ENCODE measurements around the gene DHX57. TPM values are rescaled to one million over a fixed set of nuclear protein-coding genes. Genes with fewer than 3 reads are reported as not detected.

DHX57 gene
- total RNA-seq, 1 experiment from 2014 or later, result 27.5 TPM

GRCh38 chr2:38754506-38754905 is 121.2 kb downstream of the DHX57 start:
- Histone ChIP-seq H3K9ac (ENCODE audit: extremely low read depth, insufficient read length, low read length) (no peak overlapping the region), H2AK5ac (ENCODE audit: insufficient read length, low read length) (no peak overlapping the region), H3K4me2 (ENCODE audit: insufficient read depth, insufficient read length, low read length) (no peak overlapping the region), H3K79me2 (ENCODE audit: insufficient read depth, low read length) (peaks cover 15% of the 10 kb centered on the region), H4K20me1 (ENCODE audit: control insufficient read depth, insufficient read depth, insufficient read length) (no peaks in the 10 kb centered on the region), H2BK12ac (ENCODE audit: insufficient read length, low read depth, low read length) (no peak overlapping the region), H3K56ac (ENCODE audit: insufficient read length, low read depth, low read length) (no peak overlapping the region), H3K4me1 (ENCODE audit: insufficient read depth, low read length) (no peaks in the 10 kb centered on the region), H3K79me1 (ENCODE audit: insufficient read depth, low read depth, low read length, poor library complexity, severe bottlenecking) (no peaks in the 10 kb centered on the region), H3K18ac (ENCODE audit: insufficient read length, low read depth, low read length) (no peak overlapping the region), H2BK120ac (ENCODE audit: low read depth, low read length, poor library complexity, severe bottlenecking) (no peak overlapping the region), H4K5ac (ENCODE audit: insufficient read length, low read depth, low read length) (no peak overlapping the region), H3K27ac (ENCODE audit: insufficient read length, low read depth, low read length) (no peak overlapping the region), H3K23ac (ENCODE audit: insufficient read length, low read depth, low read length) (no peak overlapping the region), H4K91ac (ENCODE audit: insufficient read length, low read depth, low read length) (no peak overlapping the region), H2AFZ (ENCODE audit: low read length) (no peak overlapping the region), H2BK20ac (ENCODE audit: low read depth, low read length, poor library complexity, severe bottlenecking) (no peak overlapping the region), H3K23me2 (ENCODE audit: insufficient read length, low read depth, low read length, poor library complexity, severe bottlenecking) (peaks cover 5% of the 10 kb centered on the region), H3K27me3 (ENCODE audit: insufficient read depth, low read length) (no peaks in the 10 kb centered on the region), H4K8ac (replicated peaks; ENCODE audit: insufficient read length, low read depth, low read length) (no peak overlapping the region), H3K4ac (ENCODE audit: low read depth, low read length) (no peak overlapping the region), H3K14ac (ENCODE audit: insufficient read depth, low read length) (no peak overlapping the region), H2BK5ac (ENCODE audit: insufficient read length, low read length) (no peak overlapping the region), H3K9me3 (ENCODE audit: control insufficient read depth, low read depth, low read length) (no peaks in the 10 kb centered on the region), H3T11ph (ENCODE audit: low read length) (no peak overlapping the region), H2BK15ac (ENCODE audit: low read depth, low read length) (no peak overlapping the region)
- Mint-ChIP-seq H3K4me1 (peaks cover 12 to 13% of the 10 kb centered on the region in 2 experiments), H3K27ac (no peak overlapping the region), H3K27me3 (ENCODE audit: low read depth) (peaks cover 5% of the 10 kb centered on the region), H3K4me3 (no peak overlapping the region), H3K9me3 (peaks cover 5 to 6% of the 10 kb centered on the region in 2 experiments; a peak in 4 of 5 replicates), H3K36me3 (ENCODE audit: insufficient read depth in 1 of 3, low read depth in 3 of 3) (peaks cover 13 to 17% (median 15%) of the 10 kb centered on the region in 3 experiments)
- no peak for TF ChIP-seq CTCF (conservative IDR thresholded peaks at IDR 0.05)
- DNase-seq, result no peak
- WGBS (ENCODE audit: extremely low coverage, insufficient read length, low lambda C conversion rate), result no CpG with 5 or more reads among the region's 3 CpGs

Data from H9 (cell line).